Stimulated activated CD4-positive, alpha-beta T cell treated with anti-CD3 and anti-CD28 coated beads, Interleukin-4, amount 100 ng/mL, for 48 hours (primary cell): ENCODE results near the gene GRK4.
"Not testable (repeated sequence)": the region's sequence is repeated elsewhere in the genome, so short reads cannot be mapped to it uniquely, and the experiment has no call there.

Experiments
- DNase-seq, 2 donors: peaks; one replicate each; pipeline ENCODE4 v3.0.0-alpha.2; 2020; ENCODE audit warnings: low read depth in 2 of 2

Gene GRK4

DNA sequence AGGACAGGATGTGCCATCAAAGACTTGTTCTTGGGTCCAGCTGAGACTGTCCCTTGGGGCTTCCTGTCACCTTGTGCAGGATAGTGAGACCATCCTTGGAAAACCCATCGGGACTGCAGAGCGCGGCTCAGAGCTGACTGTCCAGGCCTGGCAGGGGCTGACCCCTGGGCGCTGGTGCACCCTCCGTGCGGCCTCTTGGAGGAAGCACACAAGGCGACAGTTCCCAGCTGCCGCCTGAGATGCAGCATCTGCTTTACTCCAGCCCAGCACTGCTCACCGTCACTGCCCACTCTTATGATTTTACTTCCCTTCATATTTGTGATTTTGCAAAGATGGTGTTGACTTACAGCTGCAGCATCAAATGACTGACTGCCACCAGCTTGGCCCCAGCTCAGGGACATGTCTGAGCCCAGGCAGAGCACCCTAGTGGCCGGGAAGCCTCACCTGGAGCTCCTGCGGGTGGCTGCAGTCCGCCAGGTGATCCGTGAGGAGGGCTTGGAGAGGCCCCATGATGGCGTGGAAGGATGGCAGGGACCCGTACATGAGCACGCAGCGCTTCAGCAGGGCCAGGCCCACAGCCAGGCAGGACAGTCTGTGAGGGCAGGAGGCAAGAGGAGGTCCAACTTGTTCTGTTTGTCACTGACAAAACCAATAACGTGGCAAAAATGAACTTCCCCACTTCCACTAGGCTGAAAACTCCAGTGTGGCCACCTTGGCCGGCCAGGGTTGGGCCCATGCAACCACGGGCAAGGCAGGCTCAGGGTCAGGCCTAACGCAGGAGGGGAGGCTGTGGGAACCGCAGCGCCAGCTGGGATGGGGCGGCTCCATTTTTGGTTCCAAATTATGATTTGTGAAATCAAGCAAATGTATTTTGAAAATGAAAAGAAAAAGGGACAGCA is 22.0 kb upstream of the GRK4 start:
- no peak for DNase-seq

- DNase-seq = no peak
Observed at GRCh38 chr4:2942037-2942531, 21.3 kb upstream of the GRK4 start.

DNA sequence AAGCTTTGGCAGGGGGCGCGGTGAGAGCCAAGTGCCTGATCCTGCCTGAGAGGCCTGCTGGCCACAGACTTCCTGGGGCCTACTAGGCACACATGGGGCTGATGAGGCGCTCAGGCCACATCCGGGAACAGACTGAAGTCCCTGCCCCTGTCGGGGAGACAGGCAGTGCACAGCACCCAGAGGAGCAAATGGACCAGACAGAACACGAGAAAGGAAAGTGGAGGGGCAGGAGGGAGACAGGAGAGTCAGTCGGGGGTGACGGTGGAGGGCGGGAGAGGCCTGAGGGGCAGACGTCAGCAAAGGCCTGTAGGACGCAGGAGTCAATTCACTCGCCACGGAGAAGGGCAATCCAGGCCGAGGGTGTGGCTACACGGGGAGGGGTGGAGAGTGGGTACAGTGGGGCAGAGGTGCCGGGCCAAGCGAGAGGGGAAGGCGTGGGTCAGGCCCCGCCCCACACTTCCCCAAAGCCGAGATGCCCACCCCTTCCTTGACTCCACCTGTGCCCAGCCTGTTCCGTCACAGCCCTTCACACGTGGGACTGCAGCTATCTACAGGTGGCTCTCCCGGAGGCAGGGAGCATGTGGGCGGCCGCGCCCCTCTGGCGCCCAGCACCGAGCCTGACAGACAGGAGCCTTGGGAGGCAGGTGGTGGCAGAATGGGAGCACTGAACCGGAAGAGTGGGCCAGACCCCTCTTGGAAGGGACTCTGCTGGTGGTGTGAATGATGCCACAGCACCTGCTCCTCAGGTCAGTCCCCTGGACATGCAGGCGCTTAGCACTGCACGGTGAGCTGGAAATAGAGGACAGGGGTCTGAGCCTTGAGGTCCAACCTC is 20.6 kb upstream of the GRK4 start:
- DNase-seq = no peak

- DNase-seq = no peak
Observed at GRCh38 chr4:2943364-2944090, 19.8 kb upstream of the GRK4 start.

GRCh38 chr4:2944091-2944482 is 19.3 kb upstream of the GRK4 start:
- no peak for DNase-seq

DNA sequence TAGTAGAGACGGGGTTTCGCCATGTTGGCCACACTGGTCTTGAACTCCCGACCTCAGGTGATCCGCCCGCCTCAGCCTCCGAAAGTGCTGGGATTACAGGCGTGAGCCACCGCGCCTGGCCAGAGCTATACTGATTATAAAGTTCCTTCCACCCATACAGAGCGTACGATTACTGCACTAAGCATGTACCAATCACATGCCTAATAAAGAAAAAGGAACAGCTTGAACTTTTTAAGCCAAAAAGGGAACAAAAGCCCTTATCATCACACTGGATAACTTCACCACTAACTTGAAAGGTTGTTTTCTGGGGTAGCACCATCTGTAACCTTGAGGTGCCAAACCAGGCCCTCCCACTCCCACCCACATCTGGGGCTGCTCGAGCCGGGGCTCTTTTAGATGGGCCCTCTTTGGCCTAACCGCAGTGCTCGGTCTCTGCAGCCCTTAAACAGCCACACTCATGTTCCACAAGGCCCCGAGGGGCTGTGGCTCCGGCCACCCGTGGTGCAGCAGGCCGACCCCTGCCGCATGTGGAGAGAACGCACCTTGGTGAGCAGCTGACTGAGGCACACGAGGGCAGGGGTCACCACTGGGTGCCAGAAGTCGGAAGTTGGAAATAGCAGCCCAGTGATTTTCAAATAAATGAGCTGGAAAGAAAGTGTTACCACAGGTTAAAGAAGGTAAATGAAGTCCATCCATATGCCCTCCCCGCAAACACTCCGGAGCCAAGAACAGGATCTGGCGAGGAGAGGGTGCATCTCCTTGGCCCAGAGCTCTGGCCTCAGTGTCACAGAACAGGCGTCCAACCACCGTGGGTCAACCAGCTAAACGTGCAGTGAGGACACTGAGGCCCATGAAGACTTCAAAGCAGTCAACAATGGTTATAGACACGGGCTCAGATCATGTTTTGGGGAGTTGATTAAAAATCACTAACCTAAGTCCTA is 18.5 kb upstream of the GRK4 start:
- no peak for DNase-seq

DNA sequence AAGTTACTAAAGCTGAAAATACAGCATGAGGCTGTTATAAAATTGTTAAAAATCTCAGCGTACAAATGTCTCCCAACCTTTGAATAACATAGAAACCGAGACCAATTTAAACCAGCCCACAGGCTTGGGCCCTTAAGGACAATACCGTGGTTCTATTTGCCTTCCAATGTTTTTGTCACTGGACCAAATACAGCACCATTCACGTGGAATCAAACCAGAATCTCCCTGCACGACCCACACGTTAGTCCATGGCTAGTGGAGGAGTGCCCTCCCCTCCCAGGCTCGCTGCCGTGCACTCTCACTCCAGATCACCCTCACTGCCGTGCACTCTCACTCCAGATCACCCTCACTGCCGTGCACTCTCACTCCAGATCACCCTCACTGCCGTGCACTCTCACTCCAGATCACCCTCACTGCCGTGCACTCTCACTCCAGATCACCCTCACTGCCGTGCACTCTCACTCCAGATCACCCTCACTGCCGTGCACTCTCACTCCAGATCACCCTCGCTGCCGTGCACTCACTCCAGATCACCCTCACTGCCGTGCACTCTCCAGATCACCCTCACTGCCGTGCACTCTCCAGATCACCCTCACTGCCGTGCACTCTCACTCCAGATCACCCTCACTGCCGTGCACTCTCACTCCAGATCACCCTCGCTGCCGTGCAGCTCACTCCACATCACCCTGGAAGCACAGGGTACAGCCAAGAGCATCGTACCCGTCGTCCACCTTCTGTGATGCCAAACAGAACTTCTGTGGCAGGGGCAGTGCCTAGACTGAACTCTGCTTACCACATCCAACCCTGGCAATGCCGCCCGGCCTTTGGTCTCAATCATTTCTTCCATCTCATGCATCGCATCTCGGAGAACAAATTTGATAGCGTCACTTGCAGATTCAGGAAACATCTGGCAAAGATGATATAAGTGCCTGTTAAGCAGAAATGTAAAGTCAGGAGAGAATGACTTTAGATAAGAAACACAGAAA is 17.5 kb upstream of the GRK4 start:
- DNase-seq = not testable (repeated sequence)

- DNase-seq = no peak
Observed at GRCh38 chr4:2946812-2947600, 16.4 kb upstream of the GRK4 start.

DNA sequence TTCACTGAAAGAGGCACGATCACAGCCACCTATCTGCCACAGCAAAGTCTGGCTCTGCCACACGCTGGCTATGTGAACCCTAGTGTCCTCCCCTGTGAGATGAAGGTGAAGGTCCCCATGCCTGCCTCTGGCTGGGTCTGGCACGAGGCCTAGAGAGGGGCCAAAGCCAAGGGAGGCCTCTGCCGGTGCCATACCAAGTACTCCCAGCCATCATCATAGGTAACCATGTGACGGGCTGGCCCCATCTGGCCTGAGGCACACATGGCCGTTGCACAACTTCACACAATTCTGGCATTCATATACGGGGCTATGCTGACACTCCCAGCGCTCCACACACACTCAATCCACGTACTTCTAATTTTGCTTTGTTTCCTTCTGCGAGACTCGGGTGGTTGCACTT is 15.4 kb upstream of the GRK4 start:
- DNase-seq = no peak

DNA sequence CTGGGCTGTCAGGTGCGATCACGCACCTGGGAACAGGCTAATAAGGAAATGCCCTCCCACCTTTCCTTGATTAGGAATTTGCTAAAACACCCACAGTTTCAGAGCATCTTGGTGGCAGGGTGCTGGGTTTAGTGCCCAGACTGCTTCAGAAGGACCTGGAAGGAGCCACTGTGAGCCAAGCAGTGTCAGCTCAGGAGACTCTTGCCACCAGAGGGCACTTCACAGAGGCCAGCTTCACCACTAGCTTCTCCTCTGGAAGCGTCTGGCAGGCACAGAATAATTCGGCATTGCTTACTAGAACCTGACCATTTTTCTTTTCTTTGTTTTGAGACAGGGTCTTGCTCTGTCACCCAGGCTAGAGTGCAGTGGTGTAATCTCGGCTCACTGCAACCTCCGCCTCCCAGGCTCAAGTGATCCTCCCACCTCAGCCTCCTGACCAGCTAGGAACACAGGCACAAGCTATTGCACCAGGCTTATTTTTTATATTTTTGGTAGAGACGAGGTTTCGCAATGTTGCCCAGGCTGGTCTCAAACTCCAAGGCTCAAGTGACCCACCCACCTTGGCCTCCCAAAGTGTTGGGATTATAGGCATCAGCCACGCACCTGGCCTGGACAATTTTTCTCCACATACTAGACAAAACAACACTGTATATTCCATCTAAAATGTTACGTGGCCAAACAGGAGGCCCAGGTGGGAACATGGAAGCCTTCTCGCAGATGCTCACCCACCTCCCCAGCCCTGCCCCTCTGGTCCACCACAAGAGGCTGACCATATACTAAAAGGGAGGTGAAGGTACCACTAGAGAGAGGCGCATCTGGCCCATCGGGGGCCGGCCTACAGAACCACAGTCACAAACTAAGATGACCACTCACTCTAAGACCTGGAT is 14.2 kb upstream of the GRK4 start:
- no peak for DNase-seq

- no peak for DNase-seq
Observed at GRCh38 chr4:2949782-2950125, 13.6 kb upstream of the GRK4 start.

DNA sequence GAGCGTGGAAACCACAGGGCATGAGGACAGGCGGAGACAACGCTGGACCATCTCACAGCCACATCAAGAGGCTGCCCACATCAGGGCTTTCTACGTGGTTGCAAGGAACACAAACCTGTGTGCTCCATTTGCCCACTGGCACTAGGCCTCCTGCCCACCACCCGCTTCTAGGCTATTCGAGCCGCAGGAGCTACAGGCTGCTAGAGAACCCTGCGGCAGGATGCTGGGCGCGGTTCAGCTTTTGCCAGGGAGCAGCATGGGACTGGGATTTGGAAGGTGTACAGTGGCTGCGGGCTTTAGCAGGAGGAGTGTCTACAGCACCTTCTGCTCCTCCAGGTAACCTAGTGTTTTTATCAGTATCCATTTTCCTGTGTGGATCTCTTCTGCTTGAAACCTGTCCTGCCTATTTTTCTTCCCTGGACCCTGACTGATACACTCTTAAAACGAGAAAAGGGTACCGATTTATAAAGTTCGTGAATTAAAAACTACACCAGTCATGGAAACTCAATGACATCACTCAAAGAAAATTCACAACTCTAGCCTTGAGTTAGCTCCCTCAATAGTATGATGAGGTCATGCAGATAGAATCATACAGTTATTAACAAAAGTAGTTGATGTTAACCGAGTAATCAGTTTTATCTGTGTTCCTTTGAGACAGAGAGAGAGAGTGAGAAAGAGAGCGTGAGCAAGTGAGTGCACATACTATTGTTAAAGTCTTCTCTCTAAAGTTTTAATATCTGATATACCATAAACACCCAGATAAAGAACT is 13.0 kb upstream of the GRK4 start:
- DNase-seq = no peak

DNA sequence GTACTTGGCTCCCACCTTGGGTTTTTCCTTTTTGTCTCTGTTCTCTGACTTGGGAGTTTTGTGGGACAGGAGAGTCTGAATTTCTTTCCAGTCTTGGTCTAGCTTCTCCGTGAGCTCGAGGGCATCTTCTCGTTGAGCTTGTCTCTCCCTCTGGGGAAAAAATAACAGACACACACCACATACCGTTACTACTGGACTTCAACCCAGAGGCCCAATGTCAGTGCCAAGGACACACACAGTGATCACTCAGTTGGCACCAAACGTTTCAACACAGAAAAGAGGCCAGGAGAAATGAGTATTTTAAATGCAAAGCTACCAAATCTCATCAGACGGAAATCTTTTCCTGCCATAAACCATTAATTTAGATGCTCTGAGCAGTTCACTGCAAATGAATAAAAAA is 9.9 kb upstream of the GRK4 start:
- no peak for DNase-seq

GRCh38 chr4:2954358-2955185 is 8.8 kb upstream of the GRK4 start:
- DNase-seq = peak; percentile 62 to 85

GRCh38 chr4:2955186-2956044 is 8.0 kb upstream of the GRK4 start:
- not testable (repeated sequence) for DNase-seq
